Activated CD8-positive, alpha-beta memory T cell treated with anti-CD3 and anti-CD28 coated beads, Interleukin-2, amount 10 ng/mL, durations not matched to agents 7 days and 5 days (primary cell): ENCODE data around the gene JAKMIP1. TPM values are rescaled to one million over a fixed set of nuclear protein-coding genes. Genes with fewer than 3 reads are reported as not detected.

Source experiments
- ATAC-seq: fragments of 150-1000 bp; cut with Tn5 transposase; one replicate; pipeline ENCODE4 v1.10.0; 2021; ENCODE audit warnings: moderate library complexity
- CTCF ChIA-PET: fragments of 350-600 bp; sonication (Branson Sonifier 250); formaldehyde crosslinking; loops from one replicate; lab custom pipeline; 2021; ENCODE audit warnings: antibody characterized with exemption; lab: Charles Lee
- DNase-seq: peaks from one replicate; pipeline ENCODE4 v3.0.0-alpha.2; 2020
- H3K27ac Mint-ChIP-seq: one replicate; pipeline ENCODE4 v1.8.0; 2021; ENCODE audit warnings: mild to moderate bottlenecking, mixed read lengths
- H3K27me3 Mint-ChIP-seq: one replicate; pipeline ENCODE4 v1.8.0; 2021; ENCODE audit warnings: mixed read lengths
- H3K36me3 Mint-ChIP-seq: one replicate; pipeline ENCODE4 v1.8.0; 2021; ENCODE audit warnings: mild to moderate bottlenecking, mixed read lengths
- H3K4me1 Mint-ChIP-seq: one replicate; pipeline ENCODE4 v1.8.0; 2021; ENCODE audit warnings: mixed read lengths
- H3K4me3 Mint-ChIP-seq: one replicate; pipeline ENCODE4 v1.8.0; 2021; ENCODE audit warnings: mild to moderate bottlenecking, moderate library complexity, mixed read lengths
- H3K9me3 Mint-ChIP-seq: one replicate; pipeline ENCODE4 v1.8.0; 2022; ENCODE audit warnings: low read depth, mixed read lengths
- total RNA-seq, 2 experiments: library from RNA; stranded (reverse); gene quantifications; one replicate each; pipeline ENCODE4 v1.2.3, GENCODE V29; 2021

JAKMIP1 gene
- total RNA-seq, 2 experiments from 2014 or later: 41.7 to 57.8 TPM

DNA sequence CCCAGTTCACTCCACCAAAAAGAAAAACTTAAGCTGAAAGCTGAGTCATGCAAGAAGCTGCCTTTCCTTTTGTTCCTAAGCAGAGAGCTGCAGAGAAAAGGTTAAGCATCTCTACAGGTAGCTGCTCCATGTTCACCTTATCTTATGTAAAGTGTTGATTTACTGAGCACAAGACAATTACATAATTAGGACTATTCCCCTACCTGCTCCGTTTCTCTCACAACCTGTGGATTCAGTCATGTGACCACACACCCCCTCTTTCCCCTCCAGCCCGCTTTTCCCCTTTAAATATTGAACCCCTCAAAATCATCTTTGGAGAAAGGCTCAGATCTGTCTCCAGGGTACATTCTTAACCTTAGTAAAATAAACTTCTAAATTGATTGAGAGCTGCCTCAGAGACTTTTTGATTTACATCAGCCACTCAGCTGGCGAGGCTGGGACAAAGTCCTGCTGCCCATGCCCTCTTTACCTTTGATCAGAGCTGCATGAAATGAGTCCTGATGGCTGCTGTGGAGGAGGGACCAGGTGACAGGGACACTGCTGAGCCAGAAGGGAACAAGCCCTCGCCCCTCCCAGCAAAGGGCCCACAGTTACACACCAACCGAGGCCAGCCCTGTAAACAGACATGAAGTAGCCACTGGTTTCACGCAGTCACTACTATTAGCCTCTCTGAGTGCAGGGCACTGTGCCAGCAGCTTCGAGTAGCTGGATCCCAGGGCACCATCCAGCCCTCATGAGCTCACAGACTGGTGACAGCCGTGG lies 128.2 kb downstream of the JAKMIP1 start:
- H3K36me3 Mint-ChIP-seq: peaks cover 23% of the 10 kb centered on the region
- DNase-seq (no peak), ATAC-seq (no peak)
- H3K9me3 Mint-ChIP-seq: no peaks in the 10 kb centered on the region
- no peak overlapping the region for H3K4me3 Mint-ChIP-seq
- H3K27ac Mint-ChIP-seq: no peak overlapping the region
- CTCF ChIA-PET: no interaction called here
- no peaks in the 10 kb centered on the region for H3K27me3 Mint-ChIP-seq
- H3K4me1 Mint-ChIP-seq: no peaks in the 10 kb centered on the region

DNA sequence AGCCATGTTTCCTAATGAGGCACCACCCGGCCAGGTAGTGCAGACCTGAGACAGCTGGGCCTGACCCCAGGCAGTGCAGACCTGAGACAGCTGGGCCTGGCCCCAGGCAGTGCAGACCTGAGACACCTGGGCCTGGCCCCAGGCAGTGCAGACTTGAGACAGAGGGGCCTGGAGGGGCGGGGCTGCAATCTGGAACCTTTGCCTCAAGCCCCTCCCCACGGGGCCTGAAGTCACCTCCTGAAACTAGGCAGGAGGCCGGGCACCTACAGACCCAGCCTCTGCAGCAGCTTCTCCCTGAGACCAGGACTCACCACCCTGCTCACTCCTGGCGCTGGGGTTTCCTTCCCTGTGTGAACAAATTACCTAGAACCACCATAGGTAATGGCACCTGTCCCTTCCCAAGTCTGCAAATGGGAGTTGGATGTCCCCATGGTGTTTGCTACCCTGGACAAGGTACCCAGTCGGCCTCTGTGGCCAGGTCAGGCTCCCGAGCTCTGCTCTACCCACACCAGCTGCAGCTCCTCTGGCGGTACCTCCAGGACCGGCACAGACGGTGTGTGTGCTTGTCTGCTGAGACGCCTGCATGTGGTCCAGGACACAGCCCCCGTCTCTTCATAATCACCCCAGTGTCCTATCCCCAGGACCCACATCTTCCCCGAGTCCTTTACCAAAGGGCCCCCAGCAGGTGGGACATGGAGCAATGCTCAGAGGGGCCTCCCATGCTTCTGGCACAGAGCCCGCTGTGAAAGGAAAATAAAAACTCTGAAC lies 129.0 kb downstream of the JAKMIP1 start:
- no peak overlapping the region for H3K27ac Mint-ChIP-seq
- peaks cover 21% of the 10 kb centered on the region for H3K36me3 Mint-ChIP-seq
- no peaks in the 10 kb centered on the region for H3K27me3 Mint-ChIP-seq
- H3K4me3 Mint-ChIP-seq: no peak overlapping the region
- H3K4me1 Mint-ChIP-seq: no peaks in the 10 kb centered on the region
- CTCF ChIA-PET: no interaction called here
- ATAC-seq: no peak
- H3K9me3 Mint-ChIP-seq: no peaks in the 10 kb centered on the region
- no peak for DNase-seq

DNA sequence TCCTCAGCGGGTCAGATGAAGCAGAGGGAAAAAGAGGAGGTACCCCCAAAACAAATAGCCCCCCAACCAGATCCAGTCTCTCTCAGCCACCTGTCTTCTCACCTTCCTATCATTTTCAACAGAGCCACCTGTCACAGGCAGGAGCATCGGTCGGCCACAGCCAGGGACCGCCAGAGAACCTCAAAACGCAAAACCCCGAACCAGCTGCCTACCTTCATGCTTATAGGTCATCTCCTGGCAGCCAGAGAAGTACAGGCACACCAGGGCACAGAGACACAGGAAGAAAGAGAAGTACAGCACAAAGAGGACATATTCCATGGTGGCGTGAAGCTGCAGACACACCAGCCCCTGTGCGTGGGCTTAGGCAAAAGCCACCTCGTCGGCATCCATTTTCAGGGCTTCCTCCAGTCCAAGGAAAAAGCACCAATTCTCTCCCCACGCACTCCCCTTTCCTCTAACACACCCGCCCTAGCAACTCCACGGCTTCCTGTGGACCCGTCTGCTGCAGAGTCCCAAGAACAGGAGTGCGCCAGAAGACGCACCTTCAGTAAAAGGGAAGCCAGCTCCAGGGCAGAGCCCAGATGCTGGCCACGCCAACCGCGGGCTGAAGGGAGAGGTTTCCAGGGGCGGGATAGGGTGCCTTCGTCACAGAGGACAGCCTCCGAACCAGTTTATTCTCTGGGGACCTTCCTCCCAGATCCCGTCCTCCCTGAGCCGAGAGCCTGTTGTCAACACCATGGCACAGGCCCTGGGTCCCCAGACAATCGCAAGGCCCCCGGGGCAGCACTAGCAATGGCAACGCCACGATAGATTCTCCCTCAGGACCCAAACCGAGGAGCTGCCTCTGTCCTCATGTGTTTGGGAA lies 130.3 kb downstream of the JAKMIP1 start:
- Mint-ChIP-seq H3K9me3 (no peaks in the 10 kb centered on the region), H3K4me3 (no peak overlapping the region), H3K27me3 (no peaks in the 10 kb centered on the region), H3K4me1 (no peaks in the 10 kb centered on the region), H3K27ac (no peak overlapping the region), H3K36me3 (peaks cover 20% of the 10 kb centered on the region)
- ATAC-seq (no peak), DNase-seq (no peak)
- CTCF ChIA-PET: no interaction called here

DNA sequence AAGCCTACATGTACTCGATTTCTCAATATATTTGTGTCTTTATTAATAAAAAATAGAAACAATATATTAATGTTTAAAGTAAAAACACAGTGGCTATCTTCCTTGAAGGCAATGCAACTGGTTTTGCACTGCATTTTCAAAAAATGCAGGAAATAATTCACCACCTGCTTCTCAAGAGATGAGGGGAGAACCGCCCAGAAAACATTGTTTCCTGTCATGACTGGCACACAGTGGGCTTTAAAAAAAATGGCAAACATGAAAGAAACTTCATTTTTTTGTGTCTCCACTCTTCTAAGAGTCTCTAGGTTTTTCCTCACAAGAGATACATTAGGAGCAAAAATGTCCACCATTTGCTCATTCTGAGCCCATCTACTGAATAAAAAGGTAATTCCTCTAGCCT lies 131.4 kb downstream of the JAKMIP1 start:
- no peak overlapping the region for H3K27ac Mint-ChIP-seq
- H3K4me1 Mint-ChIP-seq: no peaks in the 10 kb centered on the region
- no peak overlapping the region for H3K4me3 Mint-ChIP-seq
- no peak for ATAC-seq
- H3K27me3 Mint-ChIP-seq: no peaks in the 10 kb centered on the region
- DNase-seq: no peak
- no peaks in the 10 kb centered on the region for H3K9me3 Mint-ChIP-seq
- CTCF ChIA-PET: no interaction called here
- peaks cover 28% of the 10 kb centered on the region for H3K36me3 Mint-ChIP-seq

DNA sequence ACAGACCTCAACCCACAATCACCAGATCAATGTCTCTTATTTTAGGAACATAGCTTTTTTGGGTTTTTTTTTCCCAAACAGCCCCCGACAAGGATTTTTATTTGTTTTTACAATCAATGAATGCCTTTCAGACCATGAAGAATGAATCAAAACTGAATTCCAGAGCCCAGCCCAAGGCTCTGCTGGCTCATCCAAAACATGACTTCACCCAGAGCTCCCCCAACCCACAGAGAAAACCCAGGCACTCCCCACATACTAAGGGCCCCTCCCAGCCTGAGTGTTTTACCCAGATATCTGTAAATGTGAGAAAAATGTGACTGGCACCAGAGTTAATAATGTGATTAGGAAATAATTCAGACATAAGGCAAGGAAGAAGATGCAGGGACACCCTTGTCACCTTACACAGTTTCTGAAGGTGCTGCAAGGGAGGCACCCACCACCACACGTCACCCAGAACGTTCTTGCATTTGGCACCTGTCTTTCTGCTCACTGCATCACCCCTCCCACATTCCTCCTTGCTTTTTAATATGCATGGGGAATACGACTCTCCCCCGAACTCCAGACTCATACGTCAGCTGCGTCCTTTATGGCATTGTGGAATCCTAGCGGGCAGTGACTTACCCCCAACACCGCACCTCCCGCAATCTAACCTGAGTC lies 134.3 kb downstream of the JAKMIP1 start:
- H3K9me3 Mint-ChIP-seq: peaks cover 4% of the 10 kb centered on the region
- H3K4me1 Mint-ChIP-seq: no peaks in the 10 kb centered on the region
- no peak for DNase-seq
- no peak overlapping the region for H3K27ac Mint-ChIP-seq
- no peak for ATAC-seq
- no peak overlapping the region for H3K4me3 Mint-ChIP-seq
- CTCF ChIA-PET: no interaction called here
- peaks cover 45% of the 10 kb centered on the region for H3K36me3 Mint-ChIP-seq
- no peaks in the 10 kb centered on the region for H3K27me3 Mint-ChIP-seq

DNA sequence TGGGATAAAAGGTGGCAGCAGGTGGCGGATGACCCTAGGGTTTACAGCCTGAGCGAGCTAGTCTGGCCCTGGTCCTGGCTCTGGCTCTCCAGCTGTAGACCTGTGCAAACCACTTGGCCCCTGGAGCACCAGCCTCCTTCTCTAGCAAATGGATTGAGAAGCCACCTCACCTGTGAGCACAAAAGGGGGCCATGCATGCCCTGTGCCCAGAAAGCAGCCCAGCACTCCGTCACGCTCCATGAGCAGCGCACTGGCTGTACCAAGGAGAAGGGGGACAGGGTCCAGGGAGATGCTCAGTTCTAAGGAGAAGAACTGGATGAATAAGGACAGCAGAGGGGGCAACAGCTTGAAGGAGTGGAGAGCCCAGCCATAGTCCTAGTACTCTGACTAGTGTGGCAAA lies 135.2 kb downstream of the JAKMIP1 start:
- Mint-ChIP-seq H3K27me3 (no peaks in the 10 kb centered on the region), H3K4me3 (no peak overlapping the region), H3K36me3 (peaks cover 54% of the 10 kb centered on the region), H3K27ac (no peak overlapping the region), H3K9me3 (peaks cover 11% of the 10 kb centered on the region), H3K4me1 (no peaks in the 10 kb centered on the region)
- ATAC-seq (no peak), DNase-seq (no peak)
- CTCF ChIA-PET: no interaction called here

DNA sequence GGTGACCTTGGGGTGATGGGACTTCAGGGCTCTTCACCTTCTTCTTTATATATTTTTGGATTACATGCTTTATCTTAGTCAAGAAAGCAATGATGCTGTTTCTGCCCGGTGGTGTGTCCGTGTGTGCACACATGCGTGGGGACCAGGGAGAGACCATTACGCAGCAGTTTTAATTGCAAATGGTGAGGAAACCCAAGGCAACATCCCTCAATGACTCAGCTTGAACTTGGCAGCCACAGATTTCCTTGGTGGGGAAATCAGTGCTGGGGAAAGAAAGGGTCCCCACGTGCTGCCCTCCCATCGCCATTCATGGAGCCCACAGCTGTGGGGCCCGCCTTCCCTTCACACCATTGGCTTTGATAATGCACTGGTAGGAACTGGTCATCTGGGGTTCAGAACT lies 136.0 kb downstream of the JAKMIP1 start:
- Mint-ChIP-seq H3K9me3 (peaks cover 14% of the 10 kb centered on the region), H3K4me3 (no peak overlapping the region), H3K27me3 (no peaks in the 10 kb centered on the region), H3K36me3 (peaks cover 58% of the 10 kb centered on the region), H3K4me1 (no peaks in the 10 kb centered on the region), H3K27ac (no peak overlapping the region)
- ATAC-seq: no peak
- no peak for DNase-seq
- CTCF ChIA-PET: no interaction called here

DNA sequence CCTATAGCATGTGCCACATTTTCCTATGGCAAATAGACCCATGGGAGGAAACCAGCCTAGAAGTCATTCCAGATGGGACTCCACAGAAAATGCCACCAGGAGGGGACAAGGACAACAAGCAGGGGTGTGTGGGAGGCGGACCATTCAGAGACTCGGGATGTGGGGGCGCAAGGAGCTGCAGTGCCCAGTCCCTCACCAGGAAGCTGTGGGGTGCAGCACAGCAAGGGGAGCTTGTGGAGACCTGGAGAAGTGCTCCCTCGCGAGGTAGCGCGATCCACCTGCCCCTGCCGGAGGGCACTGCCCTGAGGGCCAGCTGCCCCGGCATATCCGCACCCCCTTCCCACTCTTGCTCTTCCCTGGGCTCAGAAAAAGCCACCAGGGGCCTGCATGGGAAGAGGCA lies 136.7 kb downstream of the JAKMIP1 start:
- H3K36me3 Mint-ChIP-seq: peaks cover 65% of the 10 kb centered on the region
- peaks cover 21% of the 10 kb centered on the region for H3K9me3 Mint-ChIP-seq
- CTCF ChIA-PET: no interaction called here
- H3K4me1 Mint-ChIP-seq: no peaks in the 10 kb centered on the region
- no peak for DNase-seq
- H3K27me3 Mint-ChIP-seq: no peaks in the 10 kb centered on the region
- ATAC-seq: no peak
- H3K27ac Mint-ChIP-seq: no peak overlapping the region
- H3K4me3 Mint-ChIP-seq: no peak overlapping the region

DNA sequence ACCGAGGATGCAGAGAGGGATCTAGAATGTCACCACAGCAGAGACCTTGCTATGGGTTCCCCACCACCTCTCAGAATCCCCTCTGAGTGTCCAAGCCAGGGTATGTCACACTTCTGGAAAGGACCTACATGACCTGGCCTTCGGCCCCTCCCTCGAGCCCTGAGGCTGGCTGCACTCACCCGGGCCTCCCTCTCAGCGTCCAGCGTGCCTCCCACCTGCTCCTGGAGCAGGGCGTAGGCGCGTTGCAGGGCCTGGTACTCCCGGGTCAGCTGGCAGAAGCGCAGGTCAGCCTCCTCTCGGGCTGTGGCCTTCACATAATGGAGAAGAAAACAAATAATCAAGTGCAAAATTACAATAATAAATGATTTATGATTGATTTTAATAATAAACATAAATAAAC lies 138.2 kb downstream of the JAKMIP1 start:
- no peaks in the 10 kb centered on the region for H3K27me3 Mint-ChIP-seq
- H3K36me3 Mint-ChIP-seq: peaks cover 74% of the 10 kb centered on the region
- H3K4me1 Mint-ChIP-seq: no peaks in the 10 kb centered on the region
- H3K9me3 Mint-ChIP-seq: peaks cover 26% of the 10 kb centered on the region
- no peak overlapping the region for H3K27ac Mint-ChIP-seq
- CTCF ChIA-PET: no interaction called here
- H3K4me3 Mint-ChIP-seq: no peak overlapping the region
- DNase-seq: no peak
- no peak for ATAC-seq

DNA sequence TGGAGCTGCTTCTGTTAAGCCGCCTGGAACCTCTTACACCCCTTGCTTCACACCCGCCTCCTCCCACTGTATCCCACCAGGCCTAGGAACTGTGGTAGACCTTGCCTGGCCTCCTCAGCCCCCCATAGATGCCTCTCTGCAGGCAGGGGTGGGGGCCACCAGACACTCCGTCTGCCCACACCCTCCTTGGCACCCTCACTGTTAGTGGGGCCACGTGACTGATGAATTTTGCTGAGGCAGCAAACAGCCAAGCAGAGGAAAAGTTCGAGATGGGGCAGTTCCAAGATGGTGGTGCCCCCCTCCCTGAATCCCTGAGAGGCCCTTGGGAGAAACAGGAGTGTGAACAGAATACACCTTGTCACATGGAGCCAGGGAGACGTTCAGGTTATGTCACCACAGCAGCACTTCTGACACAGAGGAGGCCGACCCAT lies 141.0 kb downstream of the JAKMIP1 start:
- Mint-ChIP-seq H3K36me3 (peaks cover 73% of the 10 kb centered on the region), H3K27ac (no peak overlapping the region), H3K4me1 (no peaks in the 10 kb centered on the region), H3K27me3 (no peaks in the 10 kb centered on the region), H3K9me3 (peaks cover 31% of the 10 kb centered on the region), H3K4me3 (no peak overlapping the region)
- ATAC-seq (no peak), DNase-seq (no peak)
- CTCF ChIA-PET: no interaction called here

DNA sequence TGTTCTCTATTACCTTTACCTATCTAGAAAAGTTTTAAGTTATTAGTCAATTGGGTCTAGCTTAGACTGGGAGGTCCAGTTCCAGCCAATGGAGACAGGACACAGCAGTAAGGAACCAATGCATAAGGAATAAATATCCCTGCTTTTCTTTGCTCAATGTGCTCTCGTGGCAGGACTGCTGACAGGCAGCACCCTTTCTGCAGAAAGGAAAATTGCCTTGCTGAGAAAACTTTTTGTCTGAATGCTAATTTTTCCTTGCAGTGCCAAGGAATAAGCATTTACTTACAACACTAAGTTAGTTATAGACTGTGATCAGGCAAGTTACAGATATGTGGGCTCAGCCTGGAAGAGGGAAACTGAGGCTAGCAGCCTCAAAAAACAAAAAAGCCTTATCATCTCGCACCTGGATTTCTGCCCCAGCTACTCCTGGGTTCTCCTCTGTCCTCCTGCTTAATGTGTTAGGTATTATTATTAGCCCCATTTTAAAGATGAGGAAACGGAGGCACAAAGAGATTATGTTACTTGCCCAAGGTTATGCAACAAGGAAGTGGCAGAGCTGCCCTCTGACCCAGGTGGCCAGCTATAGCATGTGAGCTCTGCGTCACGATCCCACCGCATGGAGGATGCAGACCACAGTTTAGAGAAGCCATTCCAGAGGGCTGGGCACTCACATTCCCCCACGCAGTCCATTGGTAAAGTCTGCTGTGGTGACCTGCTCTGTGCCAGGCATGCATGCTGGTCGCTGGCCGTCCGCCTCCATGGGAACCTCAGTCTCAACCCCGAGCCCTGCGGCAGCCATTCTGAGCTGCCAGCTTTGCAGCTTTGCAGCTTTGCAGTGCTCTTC lies 141.6 kb downstream of the JAKMIP1 start:
- CTCF ChIA-PET: no interaction called here
- H3K36me3 Mint-ChIP-seq: peaks cover 71% of the 10 kb centered on the region
- no peaks in the 10 kb centered on the region for H3K27me3 Mint-ChIP-seq
- H3K27ac Mint-ChIP-seq: no peak overlapping the region
- peaks cover 31% of the 10 kb centered on the region for H3K9me3 Mint-ChIP-seq
- H3K4me3 Mint-ChIP-seq: no peak overlapping the region
- DNase-seq (no peak), ATAC-seq (no peak)
- no peaks in the 10 kb centered on the region for H3K4me1 Mint-ChIP-seq

DNA sequence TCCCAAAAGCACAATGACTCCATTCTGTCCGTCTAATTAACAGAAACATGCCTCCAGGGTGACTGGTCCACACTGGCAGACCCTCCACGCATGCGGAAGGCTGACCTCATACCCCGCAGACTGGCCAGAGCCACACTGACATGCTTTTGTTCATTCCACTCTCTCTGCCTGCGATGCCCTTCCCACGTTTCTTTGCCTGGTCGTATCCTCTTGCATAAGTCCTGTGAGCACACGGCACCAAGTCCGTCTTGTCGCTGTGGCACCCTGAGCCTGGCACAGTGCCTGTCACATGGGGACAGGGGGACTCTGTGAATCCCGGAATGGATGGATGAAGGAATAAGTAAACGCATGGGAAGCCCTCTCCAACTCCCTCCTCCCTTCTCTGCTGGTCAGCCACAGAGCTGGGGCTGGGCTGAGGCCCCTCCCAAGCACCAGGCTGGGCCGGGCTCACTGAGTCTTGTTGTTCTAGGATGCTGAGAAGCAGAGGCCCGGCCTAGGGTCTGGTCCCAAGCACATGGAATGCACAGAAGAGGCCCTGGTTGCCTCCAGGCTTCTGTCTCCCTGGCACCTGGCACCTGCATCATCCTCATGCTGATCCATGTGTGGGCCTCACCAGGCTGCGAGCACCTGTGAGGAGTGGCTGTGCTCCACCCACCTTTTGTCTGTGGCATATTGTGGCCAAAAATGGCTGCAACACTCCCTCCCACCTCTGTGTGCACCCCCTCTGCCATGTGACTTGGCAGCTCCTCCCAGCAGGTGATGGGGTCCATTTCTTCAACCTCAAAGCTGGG lies 143.2 kb downstream of the JAKMIP1 start:
- no peak for DNase-seq
- H3K36me3 Mint-ChIP-seq: peaks cover 70% of the 10 kb centered on the region
- H3K4me1 Mint-ChIP-seq: no peaks in the 10 kb centered on the region
- H3K9me3 Mint-ChIP-seq: peaks cover 31% of the 10 kb centered on the region
- H3K27ac Mint-ChIP-seq: no peak overlapping the region
- ATAC-seq: no peak
- no peak overlapping the region for H3K4me3 Mint-ChIP-seq
- CTCF ChIA-PET: no interaction called here
- no peaks in the 10 kb centered on the region for H3K27me3 Mint-ChIP-seq
